Neural progenitor cell (in vitro differentiated cells): ENCODE results near the gene SDK1.

Experiments used
- EZH2 ChIP-seq: fragments of 200-600 bp; sonication (generic); IDR thresholded peaks from 2 replicates; pipeline ENCODE4 v1.6.1; 2017; ENCODE audit warnings: antibody characterized with exemption, mild to moderate bottlenecking, moderate library complexity
- EZH2phosphoT487 ChIP-seq: fragments of 200-600 bp; sonication (generic); IDR thresholded peaks from 2 replicates; pipeline ENCODE4 v1.6.1; 2017; ENCODE audit warnings: antibody characterized with exemption
- TF ChIP-seq, protein P1 (sequence below): fragments of 200-600 bp; sonication (generic); IDR thresholded peaks from 2 replicates; pipeline ENCODE4 v1.5.1; 2017; ENCODE audit warnings: antibody characterized with exemption, mild to moderate bottlenecking

DNA sequence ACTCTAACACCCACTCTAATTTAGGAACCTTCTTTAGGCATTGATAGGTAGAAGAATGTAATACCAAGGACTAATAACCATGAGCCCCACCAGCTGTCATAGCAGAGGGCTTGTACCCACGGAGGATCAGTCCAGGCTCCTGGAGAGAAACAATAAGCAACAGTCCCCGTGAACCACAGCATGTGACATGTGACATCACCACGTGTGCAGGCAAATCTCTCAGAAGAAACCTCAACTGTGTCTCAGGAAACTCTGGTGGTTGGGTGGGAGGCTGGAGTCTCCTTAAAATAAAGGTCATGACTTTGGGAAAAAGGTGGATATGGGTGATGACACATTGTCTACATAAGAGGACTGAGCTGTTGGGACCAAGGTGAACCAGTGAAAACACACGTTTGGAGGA is 727.2 kb downstream of the SDK1 start:
- no peak for TF ChIP-seq EZH2
- TF ChIP-seq, protein P1, sequence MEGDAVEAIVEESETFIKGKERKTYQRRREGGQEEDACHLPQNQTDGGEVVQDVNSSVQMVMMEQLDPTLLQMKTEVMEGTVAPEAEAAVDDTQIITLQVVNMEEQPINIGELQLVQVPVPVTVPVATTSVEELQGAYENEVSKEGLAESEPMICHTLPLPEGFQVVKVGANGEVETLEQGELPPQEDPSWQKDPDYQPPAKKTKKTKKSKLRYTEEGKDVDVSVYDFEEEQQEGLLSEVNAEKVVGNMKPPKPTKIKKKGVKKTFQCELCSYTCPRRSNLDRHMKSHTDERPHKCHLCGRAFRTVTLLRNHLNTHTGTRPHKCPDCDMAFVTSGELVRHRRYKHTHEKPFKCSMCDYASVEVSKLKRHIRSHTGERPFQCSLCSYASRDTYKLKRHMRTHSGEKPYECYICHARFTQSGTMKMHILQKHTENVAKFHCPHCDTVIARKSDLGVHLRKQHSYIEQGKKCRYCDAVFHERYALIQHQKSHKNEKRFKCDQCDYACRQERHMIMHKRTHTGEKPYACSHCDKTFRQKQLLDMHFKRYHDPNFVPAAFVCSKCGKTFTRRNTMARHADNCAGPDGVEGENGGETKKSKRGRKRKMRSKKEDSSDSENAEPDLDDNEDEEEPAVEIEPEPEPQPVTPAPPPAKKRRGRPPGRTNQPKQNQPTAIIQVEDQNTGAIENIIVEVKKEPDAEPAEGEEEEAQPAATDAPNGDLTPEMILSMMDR: no peak
- TF ChIP-seq EZH2phosphoT487: no peak
